GM12801 (cell line): ENCODE measurements around the gene CAMK2A.

Source experiments
- CTCF ChIP-seq: IDR thresholded peaks from one replicate; pipeline ENCODE4 v1.5.1; 2011; ENCODE audit warnings: control low read depth; ENCODE audit not compliant: insufficient read length; ENCODE audit errors: extremely low read depth

The CAMK2A gene

GRCh38 chr5:150321211-150321610, 31.6 kb upstream of the CAMK2A start:
- TF ChIP-seq CTCF: no peak

- no peak for TF ChIP-seq CTCF
Measured at GRCh38 chr5:150320044-150320613, 30.6 kb upstream of the CAMK2A start.

- TF ChIP-seq CTCF: no peak
Measured at GRCh38 chr5:150319484-150319790, 29.9 kb upstream of the CAMK2A start.

GRCh38 chr5:150318613-150319483, 29.3 kb upstream of the CAMK2A start:
- TF ChIP-seq CTCF: no peak

GRCh38 chr5:150317048-150318003, 27.8 kb upstream of the CAMK2A start:
- TF ChIP-seq CTCF: no peak

- no peak for TF ChIP-seq CTCF
Measured at GRCh38 chr5:150316320-150316719, 26.7 kb upstream of the CAMK2A start.

GRCh38 chr5:150315245-150315644, 25.7 kb upstream of the CAMK2A start:
- no peak for TF ChIP-seq CTCF
